Stomach smooth muscle (tissue), 2 donors: Measurements from ENCODE around the gene FGF19.
"Not testable (repeated sequence)": the region's sequence is repeated elsewhere in the genome, so short reads cannot be mapped to it uniquely, and the experiment has no call there.

Source experiments
- H3K27ac ChIP-seq: one replicate; pipeline ENCODE4 v1.7.0; 2013; ENCODE audit warnings: mild to moderate bottlenecking, low read length, inconsistent platforms
- H3K27me3 ChIP-seq, 2 donors: one replicate each; pipeline ENCODE4 v1.7.0; 2013; ENCODE audit warnings: low read length in 2 of 2; ENCODE audit not compliant: insufficient read depth in 2 of 2, control insufficient read depth in 1 of 2
- H3K36me3 ChIP-seq, 2 donors: one replicate each; pipeline ENCODE4 v1.7.0; 2013; ENCODE audit warnings: low read length in 2 of 2; ENCODE audit not compliant: control insufficient read depth in 2 of 2, insufficient read depth in 2 of 2
- H3K4me1 ChIP-seq: one replicate; pipeline ENCODE4 v1.7.0; 2013; ENCODE audit warnings: low read length; ENCODE audit not compliant: control insufficient read depth, insufficient read depth
- H3K4me3 ChIP-seq, 2 donors: one replicate each; pipeline ENCODE4 v1.7.0; 2013; ENCODE audit warnings: low read length in 2 of 2
- H3K9ac ChIP-seq, 2 donors: one replicate each; pipeline ENCODE4 v1.7.0; 2013; ENCODE audit warnings: low read length in 2 of 2, mild to moderate bottlenecking in 1 of 2
- H3K9me3 ChIP-seq, 2 donors: one replicate each; pipeline ENCODE4 v1.7.0; 2013; ENCODE audit warnings: low read length in 2 of 2; ENCODE audit not compliant: control insufficient read depth in 2 of 2
- donor health status: healthy.
- donor health status: Pancreatic carcinoma.

The FGF19 gene

GRCh38 chr11:69695995-69696394 is 7.8 kb downstream of the FGF19 start:
- peaks cover 22 to 31% of the 10 kb centered on the region in 2 donors for H3K27me3 ChIP-seq
- H3K9ac ChIP-seq, H3K4me3 ChIP-seq, H3K36me3 ChIP-seq, H3K27ac ChIP-seq, H3K9me3 ChIP-seq, H3K4me1 ChIP-seq: not testable (repeated sequence)

- Histone ChIP-seq H3K4me1 (no peaks in the 10 kb centered on the region), H3K27ac (no peak overlapping the region), H3K27me3 (peaks cover 18 to 27% of the 10 kb centered on the region in 2 donors), H3K9me3 (no peaks in the 10 kb centered on the region), H3K4me3 (no peak overlapping the region), H3K9ac (no peak overlapping the region), H3K36me3 (no peaks in the 10 kb centered on the region)
Observed at GRCh38 chr11:69695581-69695980, 8.2 kb downstream of the FGF19 start.

GRCh38 chr11:69694781-69695180 is 9.0 kb downstream of the FGF19 start:
- no peaks in the 10 kb centered on the region for H3K9me3 ChIP-seq
- H3K27ac ChIP-seq, result no peak overlapping the region
- no peaks in the 10 kb centered on the region for H3K4me1 ChIP-seq
- H3K36me3 ChIP-seq, result no peaks in the 10 kb centered on the region
- peaks cover 15 to 23% of the 10 kb centered on the region in 2 donors for H3K27me3 ChIP-seq
- H3K9ac ChIP-seq, result no peak overlapping the region
- H3K4me3 ChIP-seq, result no peak overlapping the region

DNA sequence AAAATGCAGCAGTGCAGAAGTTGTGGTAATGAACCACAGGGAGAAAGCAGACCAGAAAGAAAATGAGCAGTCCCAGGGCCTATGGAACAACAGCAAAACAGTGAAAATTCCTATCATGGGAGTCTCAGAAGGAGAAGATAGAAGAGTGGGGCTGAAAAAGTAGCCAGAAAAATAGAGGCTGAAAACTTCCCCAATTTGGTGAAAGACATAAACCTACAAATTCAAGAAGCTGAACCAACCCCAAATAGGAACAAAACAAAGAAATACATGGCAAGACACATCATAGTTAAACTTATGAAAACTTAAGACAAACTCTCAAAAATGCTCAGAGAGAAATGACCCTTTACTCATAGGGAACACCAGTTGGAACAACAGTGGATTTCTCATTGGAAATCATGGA is 11.4 kb downstream of the FGF19 start:
- H3K4me1 ChIP-seq, result no peaks in the 10 kb centered on the region
- H3K9me3 ChIP-seq, result no peaks in the 10 kb centered on the region
- no peaks in the 10 kb centered on the region for H3K36me3 ChIP-seq
- H3K27ac ChIP-seq, result no peak overlapping the region
- H3K27me3 ChIP-seq, result peaks cover 13 to 17% of the 10 kb centered on the region in 2 donors
- no peak overlapping the region for H3K9ac ChIP-seq
- H3K4me3 ChIP-seq, result no peak overlapping the region

DNA sequence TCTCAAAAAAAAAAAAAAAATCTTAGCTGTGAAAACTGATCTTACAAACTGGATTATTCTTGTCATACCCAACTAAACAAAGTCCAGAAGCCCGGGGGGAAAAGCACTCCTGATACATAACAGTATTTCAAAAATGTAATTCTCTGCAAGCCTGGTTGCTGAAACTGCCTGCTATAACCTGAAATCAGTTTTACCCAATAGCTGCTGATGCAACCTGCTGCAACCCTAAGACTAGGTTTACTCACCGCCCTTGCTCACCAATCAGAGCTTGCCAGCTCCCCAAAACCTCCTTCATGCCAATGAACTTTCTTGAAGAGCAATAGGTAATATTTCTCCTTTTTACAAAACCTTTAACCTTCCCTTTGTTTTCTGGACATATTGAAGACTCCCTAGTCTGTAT is 12.4 kb downstream of the FGF19 start:
- H3K4me3 ChIP-seq, result no peak overlapping the region
- no peaks in the 10 kb centered on the region for H3K9me3 ChIP-seq
- no peaks in the 10 kb centered on the region for H3K4me1 ChIP-seq
- no peak overlapping the region for H3K9ac ChIP-seq
- no peak overlapping the region for H3K27ac ChIP-seq
- no peaks in the 10 kb centered on the region for H3K36me3 ChIP-seq
- peaks cover 9% of the 10 kb centered on the region in 2 donors for H3K27me3 ChIP-seq

DNA sequence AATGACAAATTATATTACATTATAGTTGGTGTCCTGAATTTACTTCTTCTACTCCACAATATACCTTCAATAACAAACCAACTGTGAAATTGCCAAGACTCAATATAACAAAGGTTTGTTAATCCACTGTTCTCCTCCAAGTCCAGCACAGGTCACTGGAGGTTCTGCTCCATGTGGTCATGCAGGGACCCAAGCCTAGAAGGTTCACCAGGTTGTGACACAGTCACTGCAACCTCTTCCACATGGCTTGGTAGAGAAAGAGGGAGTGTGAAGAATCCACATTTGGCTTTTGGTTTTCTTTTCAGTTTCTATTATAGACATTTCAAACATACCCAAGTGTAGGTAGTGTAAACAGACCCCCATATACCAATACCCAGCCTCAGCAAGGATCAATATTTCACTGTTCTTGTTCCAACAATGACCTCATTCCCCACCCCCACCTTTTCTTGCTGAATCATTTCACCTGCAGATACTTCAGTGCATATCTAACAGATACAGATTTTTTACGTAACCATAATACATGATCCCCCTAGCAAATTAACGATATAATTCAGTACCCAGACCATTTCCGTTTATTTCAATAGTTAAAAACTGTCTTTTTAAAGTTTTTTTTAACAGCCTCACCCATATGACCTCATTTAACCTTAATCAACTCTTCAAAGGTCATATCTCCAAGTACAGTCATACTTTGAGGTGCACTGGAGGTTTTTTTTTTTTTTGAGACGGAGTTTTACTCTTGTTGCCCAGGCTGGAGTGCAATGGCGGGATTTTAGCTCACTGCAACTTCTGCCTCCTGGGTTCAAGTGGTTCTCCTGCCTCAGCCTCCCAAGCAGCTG is 14.1 kb downstream of the FGF19 start:
- Histone ChIP-seq H3K4me1 (peaks cover 3% of the 10 kb centered on the region), H3K9me3 (no peaks in the 10 kb centered on the region), H3K4me3 (no peak overlapping the region), H3K27me3 (peaks cover 7 to 9% of the 10 kb centered on the region in 2 donors), H3K9ac (no peak overlapping the region), H3K36me3 (no peaks in the 10 kb centered on the region), H3K27ac (no peak overlapping the region)

- not testable (repeated sequence) for H3K4me3 ChIP-seq, H3K27me3 ChIP-seq
Observed at GRCh38 chr11:69687969-69688771, 15.7 kb downstream of the FGF19 start.

DNA sequence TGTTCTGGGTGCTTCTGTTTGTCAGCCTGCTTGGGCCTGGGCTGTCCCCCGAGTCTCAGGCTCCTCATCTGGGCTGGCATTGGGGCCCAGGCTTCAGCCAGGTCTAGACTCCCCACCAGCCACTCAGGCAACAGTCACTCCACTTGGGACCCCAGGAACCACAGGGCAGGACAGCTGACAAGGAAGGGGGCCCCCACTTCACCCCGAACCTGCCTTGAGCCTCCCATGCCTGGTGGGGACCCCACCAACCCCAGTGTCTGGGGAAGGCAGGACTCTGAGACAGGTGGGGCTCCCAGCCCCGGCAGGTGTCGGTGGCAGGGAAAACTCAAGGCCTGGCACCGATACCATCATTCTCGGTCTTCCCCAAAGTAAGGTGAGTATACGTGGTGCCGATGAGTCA is 17.0 kb downstream of the FGF19 start:
- Histone ChIP-seq H3K4me1 (peaks cover 3% of the 10 kb centered on the region), H3K27me3 (no peaks in the 10 kb centered on the region), H3K4me3 (no peak overlapping the region), H3K36me3 (no peaks in the 10 kb centered on the region), H3K9me3 (no peaks in the 10 kb centered on the region), H3K27ac (no peak overlapping the region), H3K9ac (no peak overlapping the region)

More at GRCh38 chr11:69687969-69688771, 15.7 kb downstream of the FGF19 start:
- not testable (repeated sequence) for H3K9ac ChIP-seq, H3K27ac ChIP-seq, H3K9me3 ChIP-seq, H3K4me1 ChIP-seq, H3K36me3 ChIP-seq

- peaks cover 3% of the 10 kb centered on the region for H3K4me1 ChIP-seq
- no peaks in the 10 kb centered on the region for H3K36me3 ChIP-seq
- H3K27ac ChIP-seq, result no peak overlapping the region
- H3K9me3 ChIP-seq, result no peaks in the 10 kb centered on the region
- H3K9ac ChIP-seq, result no peak overlapping the region
- H3K27me3 ChIP-seq, result no peaks in the 10 kb centered on the region
- no peak overlapping the region for H3K4me3 ChIP-seq
Observed at GRCh38 chr11:69686452-69686851, 17.4 kb downstream of the FGF19 start.

DNA sequence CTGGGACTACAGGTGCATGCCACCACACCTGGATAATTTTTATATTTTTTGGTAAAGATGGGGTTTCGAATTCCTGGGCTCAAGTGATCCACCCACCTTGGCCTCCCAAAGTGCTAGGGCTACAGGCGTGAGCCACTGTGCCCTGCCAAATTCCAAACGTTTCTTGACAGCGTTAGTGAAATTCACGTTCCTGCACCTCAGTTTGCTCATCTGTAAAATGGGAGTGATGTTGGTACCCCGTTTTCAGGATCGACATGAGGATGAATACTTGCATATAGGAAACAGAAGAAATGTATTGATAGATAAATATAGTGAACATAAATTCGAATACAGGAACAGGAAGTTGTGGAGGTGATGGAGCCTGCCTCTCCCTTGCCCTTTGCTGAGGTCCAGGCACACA is 18.5 kb downstream of the FGF19 start:
- Histone ChIP-seq H3K27ac (no peak overlapping the region), H3K4me3 (peak overlapping the region in 1 of 2 donors; percentile 15), H3K9ac (no peak overlapping the region), H3K27me3 (no peaks in the 10 kb centered on the region), H3K4me1 (peaks cover 3% of the 10 kb centered on the region), H3K36me3 (no peaks in the 10 kb centered on the region), H3K9me3 (no peaks in the 10 kb centered on the region)

DNA sequence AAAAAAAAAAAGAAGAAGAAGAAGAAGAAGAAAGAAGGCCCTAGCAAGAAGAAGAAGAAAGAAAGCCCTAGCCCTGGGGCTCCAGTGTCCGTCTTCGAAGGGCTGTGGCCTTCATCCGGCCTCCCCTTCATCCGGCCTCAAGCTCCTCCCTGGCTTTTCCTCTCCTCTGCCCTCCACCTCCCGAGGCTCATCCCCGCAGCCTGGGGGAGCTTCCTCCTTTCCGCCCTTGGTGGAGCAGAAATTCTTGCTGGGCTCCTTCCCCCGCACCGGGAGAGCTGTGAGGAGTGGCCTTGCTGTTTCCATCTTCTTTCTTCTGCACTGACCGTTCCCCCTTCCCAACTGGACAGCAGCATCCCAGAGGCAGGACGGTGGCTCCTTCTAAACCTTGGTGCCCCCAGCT is 19.2 kb downstream of the FGF19 start:
- no peak overlapping the region for H3K4me3 ChIP-seq
- H3K36me3 ChIP-seq, result no peaks in the 10 kb centered on the region
- peaks cover 3% of the 10 kb centered on the region for H3K4me1 ChIP-seq
- H3K9me3 ChIP-seq, result no peaks in the 10 kb centered on the region
- H3K27ac ChIP-seq, result no peak overlapping the region
- no peaks in the 10 kb centered on the region for H3K27me3 ChIP-seq
- H3K9ac ChIP-seq, result no peak overlapping the region
